Right ventricle myocardium inferior (tissue), 1 donor: ENCODE measurements around the gene MLN. TPM values are rescaled to one million over a fixed set of nuclear protein-coding genes. Genes with fewer than 3 reads are reported as not detected.

ENCODE experiments used
- ATAC-seq: fragments of 200-7000 bp; cut with Tn5 transposase; one replicate; pipeline ENCODE4 v1.9.1; 2020; ENCODE audit warnings: mild to moderate bottlenecking, moderate library complexity
- DNase-seq: peaks from one replicate; pipeline ENCODE4 v3.0.0; 2021; ENCODE audit errors: missing footprints
- intact Hi-C: fragments of 100-400 bp; cut with DNase I; formaldehyde crosslinking; loops from one replicate; pipeline ENCODE4 v1.11.0; 2022
- total RNA-seq: library from RNA; stranded (reverse); fragmentation: NEBNext Ultra II Directional; extraction: Animal tissue kit (Norgen Biotek cat#: 25700); gene quantifications from one replicate; pipeline ENCODE4 v1.2.1, GENCODE V29; 2021
- donor health status: DM: no; HTN: yes; CAD: no; lungs with severe emphysema.

The MLN gene
- total RNA-seq, 1 donor from 2014 or later = not detected

- DNase-seq = no peak
- intact Hi-C loops = no loop called here
- ATAC-seq = no peak
Observed at GRCh38 chr6:33820243-33820642, 16.4 kb upstream of the MLN start.

- DNase-seq = no peak
Observed at GRCh38 chr6:33819021-33819420, 15.2 kb upstream of the MLN start.

GRCh38 chr6:33818293-33818692, 14.5 kb upstream of the MLN start:
- no peak for DNase-seq
- no peak for ATAC-seq
- intact Hi-C loops = no loop called here

More at GRCh38 chr6:33819021-33819420, 15.2 kb upstream of the MLN start:
- no peak for ATAC-seq
- intact Hi-C loops = no loop called here

- no peak for DNase-seq
- ATAC-seq = no peak
- intact Hi-C loops = no loop called here
Observed at GRCh38 chr6:33817489-33817888, 13.7 kb upstream of the MLN start.

GRCh38 chr6:33816911-33817310, 13.1 kb upstream of the MLN start:
- no peak for DNase-seq
- ATAC-seq = no peak
- intact Hi-C loops = no loop called here

GRCh38 chr6:33815854-33816253, 12.1 kb upstream of the MLN start:
- ATAC-seq = no peak
- intact Hi-C loops = no loop called here

GRCh38 chr6:33813990-33814985, 10.5 kb upstream of the MLN start:
- intact Hi-C loops = no loop called here
- no peak for ATAC-seq
- DNase-seq = no peak

More at GRCh38 chr6:33815854-33816253, 12.1 kb upstream of the MLN start:
- no peak for DNase-seq

GRCh38 chr6:33813246-33813904, 9.6 kb upstream of the MLN start:
- intact Hi-C loops = no loop called here
- no peak for ATAC-seq
- no peak for DNase-seq

GRCh38 chr6:33812669-33813068, 8.9 kb upstream of the MLN start:
- intact Hi-C loops = no loop called here
- no peak for DNase-seq

GRCh38 chr6:33809594-33809993, 5.8 kb upstream of the MLN start:
- ATAC-seq = no peak

More at GRCh38 chr6:33812669-33813068, 8.9 kb upstream of the MLN start:
- no peak for ATAC-seq

GRCh38 chr6:33808641-33809180, 4.9 kb upstream of the MLN start:
- intact Hi-C loops = no loop called here
- no peak for DNase-seq
- ATAC-seq = no peak

More at GRCh38 chr6:33809594-33809993, 5.8 kb upstream of the MLN start:
- DNase-seq = no peak
- intact Hi-C loops = no loop called here

- DNase-seq (no peak), ATAC-seq (no peak)
- intact Hi-C loops = no loop called here
Observed at GRCh38 chr6:33807606-33808005, 3.8 kb upstream of the MLN start.

GRCh38 chr6:33806841-33807240, 3.0 kb upstream of the MLN start:
- ATAC-seq = no peak
- intact Hi-C loops = no loop called here
- DNase-seq = no peak

GRCh38 chr6:33802186-33802958, 1.4 kb downstream of the MLN start:
- no peak for DNase-seq
- peak; percentile 29 for ATAC-seq
- intact Hi-C loops = no loop called here

GRCh38 chr6:33801611-33802010, 2.2 kb downstream of the MLN start:
- intact Hi-C loops = no loop called here
- ATAC-seq (no peak), DNase-seq (no peak)

- DNase-seq (no peak), ATAC-seq (no peak)
Observed at GRCh38 chr6:33800248-33800969, 3.4 kb downstream of the MLN start.

GRCh38 chr6:33799454-33800113, 4.2 kb downstream of the MLN start:
- DNase-seq = no peak

More at GRCh38 chr6:33800248-33800969, 3.4 kb downstream of the MLN start:
- intact Hi-C loops = no loop called here

GRCh38 chr6:33798343-33798848, 5.4 kb downstream of the MLN start:
- no peak for DNase-seq
- intact Hi-C loops = no loop called here
- no peak for ATAC-seq

More at GRCh38 chr6:33799454-33800113, 4.2 kb downstream of the MLN start:
- ATAC-seq = no peak
- intact Hi-C loops = no loop called here
